ENCODE data around the gene PPP1R13L. TPM values are rescaled to one million over a fixed set of nuclear protein-coding genes. Genes with fewer than 3 reads are reported as not detected.

PPP1R13L gene, protein sequence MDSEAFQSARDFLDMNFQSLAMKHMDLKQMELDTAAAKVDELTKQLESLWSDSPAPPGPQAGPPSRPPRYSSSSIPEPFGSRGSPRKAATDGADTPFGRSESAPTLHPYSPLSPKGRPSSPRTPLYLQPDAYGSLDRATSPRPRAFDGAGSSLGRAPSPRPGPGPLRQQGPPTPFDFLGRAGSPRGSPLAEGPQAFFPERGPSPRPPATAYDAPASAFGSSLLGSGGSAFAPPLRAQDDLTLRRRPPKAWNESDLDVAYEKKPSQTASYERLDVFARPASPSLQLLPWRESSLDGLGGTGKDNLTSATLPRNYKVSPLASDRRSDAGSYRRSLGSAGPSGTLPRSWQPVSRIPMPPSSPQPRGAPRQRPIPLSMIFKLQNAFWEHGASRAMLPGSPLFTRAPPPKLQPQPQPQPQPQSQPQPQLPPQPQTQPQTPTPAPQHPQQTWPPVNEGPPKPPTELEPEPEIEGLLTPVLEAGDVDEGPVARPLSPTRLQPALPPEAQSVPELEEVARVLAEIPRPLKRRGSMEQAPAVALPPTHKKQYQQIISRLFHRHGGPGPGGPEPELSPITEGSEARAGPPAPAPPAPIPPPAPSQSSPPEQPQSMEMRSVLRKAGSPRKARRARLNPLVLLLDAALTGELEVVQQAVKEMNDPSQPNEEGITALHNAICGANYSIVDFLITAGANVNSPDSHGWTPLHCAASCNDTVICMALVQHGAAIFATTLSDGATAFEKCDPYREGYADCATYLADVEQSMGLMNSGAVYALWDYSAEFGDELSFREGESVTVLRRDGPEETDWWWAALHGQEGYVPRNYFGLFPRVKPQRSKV
- total RNA-seq: 10 to 100 TPM; 11.9 to 64.2 (median 35.8) TPM

DNA sequence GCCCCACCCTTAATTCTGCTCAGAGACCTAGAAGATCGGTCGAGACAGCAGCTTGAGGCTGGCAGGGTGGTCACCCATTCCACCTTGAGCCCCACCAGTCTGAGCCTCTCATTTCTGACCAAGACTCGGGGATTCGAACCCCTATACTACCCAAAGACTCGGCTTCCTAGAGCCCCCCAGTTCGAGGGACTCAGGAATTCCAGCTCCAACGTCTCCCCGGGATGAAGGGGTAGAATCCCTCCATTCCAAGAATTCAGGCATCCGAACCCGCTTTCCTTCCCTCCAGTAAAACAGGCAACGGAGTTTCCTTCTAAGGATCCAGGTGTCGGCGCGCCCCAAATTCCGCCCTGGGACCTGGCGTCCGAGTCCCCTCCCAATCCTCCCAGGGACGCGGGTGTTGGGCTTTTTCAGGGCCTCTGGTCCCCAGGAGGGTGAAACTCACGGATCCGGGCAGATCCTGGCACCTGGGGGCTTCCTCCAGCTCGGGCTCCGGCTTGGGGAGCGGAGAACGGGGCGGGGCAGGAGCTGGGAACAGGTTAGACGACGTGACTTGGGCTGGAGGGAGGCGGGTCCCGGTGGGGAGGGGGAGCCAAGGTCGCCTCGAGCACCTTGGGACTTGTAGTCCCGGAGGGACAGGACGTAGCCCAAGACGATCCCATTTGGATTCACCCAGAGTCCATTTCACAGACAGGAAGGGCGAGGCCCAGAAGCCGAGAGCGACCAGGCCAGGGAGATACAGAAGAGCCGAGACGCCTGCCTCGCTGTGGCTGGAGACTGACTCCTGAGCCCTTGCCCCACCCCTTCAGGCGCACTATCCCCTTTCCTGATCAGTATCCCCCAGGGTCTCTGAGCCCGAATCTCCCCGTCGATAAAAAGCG lies at the start of gene PPP1R13L:
PPP1R13L (minus strand) TSS at position 513 of the 878 bp plus-strand sequence. CDS start 6,751 bp downstream, outside the sequence.
- peak; percentile 94 to 96 for DNase-seq
- WGBS, 2 donors: 3 to 6% methylated on average over 21 to 22 of the region's 46 CpGs
- intact Hi-C loops (cut with DNase I): loop anchor here (10.0 kb wide), 1 partner anchor 150 kb away; the partner anchor contains the start of gene MARK4

DNA sequence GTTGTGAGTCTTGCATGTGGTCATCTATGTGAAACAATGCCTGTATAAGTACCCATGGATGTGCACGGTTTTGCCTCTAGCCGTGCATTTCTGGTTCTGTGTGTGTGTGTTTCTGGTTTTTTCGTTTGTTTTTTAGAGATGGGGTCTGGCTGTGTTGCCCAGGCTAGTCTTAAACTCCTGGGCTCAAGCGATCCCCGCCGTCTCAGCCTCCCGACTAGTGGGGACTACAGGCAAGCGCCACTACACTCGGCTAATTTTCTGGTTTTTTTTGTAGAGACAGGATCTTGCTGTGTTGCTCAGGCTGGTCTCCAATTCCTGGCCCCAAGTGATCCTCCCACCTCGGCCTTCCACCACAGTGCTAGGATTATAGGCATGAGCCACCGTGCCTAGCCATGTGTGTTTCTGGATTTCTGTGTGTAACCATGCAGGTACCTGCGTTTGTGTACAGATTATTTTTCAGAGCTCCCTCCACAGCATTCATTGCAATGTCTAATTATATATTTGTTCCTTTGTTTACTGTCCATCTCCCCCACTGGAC lies 47.0 kb upstream of the PPP1R13L start:
- no peak overlapping the region for H3K4me3 ChIP-seq (replicated peaks in 1 of 3)
- no peaks in the 10 kb centered on the region for H3K9me3 ChIP-seq
- H3K27me3 ChIP-seq: no peaks in the 10 kb centered on the region
- DNase-seq: no peak
- no peaks in the 10 kb centered on the region for H3K36me3 ChIP-seq
- TF ChIP-seq, protein P1, sequence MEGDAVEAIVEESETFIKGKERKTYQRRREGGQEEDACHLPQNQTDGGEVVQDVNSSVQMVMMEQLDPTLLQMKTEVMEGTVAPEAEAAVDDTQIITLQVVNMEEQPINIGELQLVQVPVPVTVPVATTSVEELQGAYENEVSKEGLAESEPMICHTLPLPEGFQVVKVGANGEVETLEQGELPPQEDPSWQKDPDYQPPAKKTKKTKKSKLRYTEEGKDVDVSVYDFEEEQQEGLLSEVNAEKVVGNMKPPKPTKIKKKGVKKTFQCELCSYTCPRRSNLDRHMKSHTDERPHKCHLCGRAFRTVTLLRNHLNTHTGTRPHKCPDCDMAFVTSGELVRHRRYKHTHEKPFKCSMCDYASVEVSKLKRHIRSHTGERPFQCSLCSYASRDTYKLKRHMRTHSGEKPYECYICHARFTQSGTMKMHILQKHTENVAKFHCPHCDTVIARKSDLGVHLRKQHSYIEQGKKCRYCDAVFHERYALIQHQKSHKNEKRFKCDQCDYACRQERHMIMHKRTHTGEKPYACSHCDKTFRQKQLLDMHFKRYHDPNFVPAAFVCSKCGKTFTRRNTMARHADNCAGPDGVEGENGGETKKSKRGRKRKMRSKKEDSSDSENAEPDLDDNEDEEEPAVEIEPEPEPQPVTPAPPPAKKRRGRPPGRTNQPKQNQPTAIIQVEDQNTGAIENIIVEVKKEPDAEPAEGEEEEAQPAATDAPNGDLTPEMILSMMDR (IDR thresholded peaks at IDR 0.05): no peak
- no peak for TF ChIP-seq POLR2A (IDR thresholded peaks at IDR 0.05)
- peaks cover 29 to 39% of the 10 kb centered on the region in 2 donors for H3K4me1 ChIP-seq
- no peak overlapping the region for H3K27ac ChIP-seq
- WGBS, 2 donors: 79 to 82% methylated on average over 12 of the region's 12 CpGs
- intact Hi-C loops (cut with DNase I): no loop called here

More for the DNA sequence above, at the start of gene PPP1R13L:
- H3K4me1 ChIP-seq: peaks cover 21 to 31% of the 10 kb centered on the region in 2 donors
- H3K4me3 ChIP-seq (replicated peaks in 1 of 3): peak within 1 kb of the TSS; percentile 19 to 92 (median 84)
- no peaks in the 10 kb centered on the region for H3K27me3 ChIP-seq
- TF ChIP-seq POLR2A (IDR thresholded peaks at IDR 0.05): peak; percentile 37 to 55
- TF ChIP-seq, protein P1 (IDR thresholded peaks at IDR 0.05): no peak
- H3K36me3 ChIP-seq: no peaks in the 10 kb centered on the region
- no peaks in the 10 kb centered on the region for H3K9me3 ChIP-seq
- peak within 1 kb of the TSS; percentile 74 to 97 (median 96) for H3K27ac ChIP-seq

DNA sequence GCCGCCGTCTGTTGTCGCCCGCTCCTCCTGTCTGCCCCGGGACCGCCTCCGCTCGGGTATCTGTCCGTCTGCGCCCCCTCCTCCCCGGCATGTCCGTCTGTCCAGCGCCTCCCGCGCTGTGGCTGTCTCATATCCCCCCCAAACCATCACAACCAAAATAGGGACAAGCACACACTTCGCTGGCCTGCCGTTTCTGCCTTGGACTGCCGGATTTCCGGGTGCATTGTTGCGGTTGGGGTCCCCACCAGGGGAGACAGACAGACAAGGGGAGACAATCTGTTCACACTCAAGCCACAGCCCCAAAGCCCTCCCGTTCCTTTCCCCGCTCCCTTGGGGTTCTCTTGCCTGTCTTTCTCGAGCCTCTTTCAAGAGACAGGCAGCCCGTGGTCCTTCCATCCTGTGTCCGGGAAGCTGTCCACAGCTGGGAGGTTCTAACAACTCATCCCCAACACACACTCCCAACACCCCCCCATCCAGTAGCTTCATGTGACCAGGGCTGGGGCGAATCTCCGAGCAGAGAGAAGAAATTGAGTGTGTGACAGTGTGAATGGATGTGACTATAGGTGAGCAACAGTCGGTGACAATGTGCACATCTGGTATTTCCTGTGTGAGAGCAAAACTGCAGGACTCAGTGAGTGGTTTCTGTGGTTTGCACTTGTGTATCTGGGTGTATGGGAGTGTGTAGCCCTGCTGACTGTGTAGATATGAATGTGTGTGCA lies 46.4 kb upstream of the PPP1R13L start:
- 5 to 6% methylated on average over 24 to 28 of the region's 28 CpGs for WGBS, 2 donors
- peak; percentile 54 to 61 for DNase-seq
- TF ChIP-seq, protein P1 (IDR thresholded peaks at IDR 0.05): no peak
- peak in 1 of 2 donors; percentile 27 for TF ChIP-seq POLR2A (IDR thresholded peaks at IDR 0.05)
- Histone ChIP-seq H3K27me3 (no peaks in the 10 kb centered on the region), H3K27ac (peak overlapping the region; percentile 76 to 93 (median 83)), H3K36me3 (no peaks in the 10 kb centered on the region), H3K4me3 (replicated peaks in 1 of 3) (peak overlapping the region in 2 of 3 donors; percentile 60 to 80), H3K9me3 (no peaks in the 10 kb centered on the region), H3K4me1 (peaks cover 29 to 38% of the 10 kb centered on the region in 2 donors)
- intact Hi-C loops (cut with DNase I): no loop called here

DNA sequence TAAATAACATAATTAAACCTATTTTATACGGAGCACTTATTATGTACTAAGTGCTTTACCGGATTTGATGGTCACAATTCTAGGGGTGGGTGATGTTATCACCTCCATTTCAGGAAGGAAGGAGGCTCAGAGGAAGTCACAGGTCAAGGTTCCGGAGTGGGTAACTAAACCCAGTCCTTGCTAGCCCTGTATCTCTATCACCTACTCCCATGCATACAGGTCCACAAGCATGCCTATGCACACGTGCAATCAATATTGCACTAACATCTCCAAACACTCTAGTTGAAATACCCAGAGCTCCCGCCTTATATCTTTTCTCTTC lies 45.1 kb upstream of the PPP1R13L start:
- DNase-seq: no peak
- H3K4me3 ChIP-seq (replicated peaks in 1 of 3): peak overlapping the region in 1 of 3 donors; percentile 60
- peak overlapping the region; percentile 23 to 84 (median 83) for H3K27ac ChIP-seq
- no peak for TF ChIP-seq POLR2A (IDR thresholded peaks at IDR 0.05)
- TF ChIP-seq, protein P1 (IDR thresholded peaks at IDR 0.05): no peak
- intact Hi-C loops (cut with DNase I): no loop called here
- WGBS, 2 donors: 40 to 46% methylated on average over 5 of the region's 5 CpGs
- H3K27me3 ChIP-seq: no peaks in the 10 kb centered on the region
- H3K4me1 ChIP-seq: peaks cover 18 to 25% of the 10 kb centered on the region in 2 donors
- H3K9me3 ChIP-seq: no peaks in the 10 kb centered on the region
- no peaks in the 10 kb centered on the region for H3K36me3 ChIP-seq
